ENCODE measurements around the gene SLK.

The SLK gene

GRCh38 chr10:104032144-104032775, 65.3 kb downstream of the SLK start:
- Histone ChIP-seq H3K9ac (ENCODE audit: low read length) (no peak overlapping the region), H3K4me2 (ENCODE audit: low read depth, low read length, poor library complexity, severe bottlenecking) (no peak overlapping the region), H3K4me3 (ENCODE audit: insufficient read depth, low read length, poor library complexity, severe bottlenecking) (no peak overlapping the region), H2AFZ (ENCODE audit: low read depth, low read length, severe bottlenecking) (no peak overlapping the region), H4K20me1 (ENCODE audit: low read depth, low read length) (no peaks in the 10 kb centered on the region), H3F3A (ENCODE audit: insufficient read depth) (no peaks in the 10 kb centered on the region), H3K9me2 (replicated peaks; ENCODE audit: insufficient read depth, low read length) (no peaks in the 10 kb centered on the region), H3K79me2 (ENCODE audit: insufficient read depth, low read length) (no peaks in the 10 kb centered on the region), H3K27me3 (ENCODE audit: low read length) (no peaks in the 10 kb centered on the region), H3K27ac (ENCODE audit: low read depth, low read length) (no peak overlapping the region), H3K9me3 (ENCODE audit: insufficient read depth, low read length) (no peaks in the 10 kb centered on the region), H3K36me3 (ENCODE audit: low read length) (no peaks in the 10 kb centered on the region)
- TF ChIP-seq EZH2phosphoT487 (conservative IDR thresholded peaks at IDR 0.05; ENCODE audit: low read length): no peak
- no peak for TF ChIP-seq CTCF (IDR thresholded peaks at IDR 0.05; ENCODE audit: insufficient read depth, low read length, poor library complexity, severe bottlenecking)

GRCh38 chr10:104033401-104033930, 66.5 kb downstream of the SLK start:
- no peak for TF ChIP-seq CTCF (IDR thresholded peaks at IDR 0.05; ENCODE audit: insufficient read depth, low read length, poor library complexity, severe bottlenecking)
- Histone ChIP-seq H3K27me3 (ENCODE audit: low read length) (no peaks in the 10 kb centered on the region), H2AFZ (ENCODE audit: low read depth, low read length, severe bottlenecking) (no peak overlapping the region), H3K9me3 (ENCODE audit: insufficient read depth, low read length) (no peaks in the 10 kb centered on the region), H3K9me2 (replicated peaks; ENCODE audit: insufficient read depth, low read length) (no peaks in the 10 kb centered on the region), H3K9ac (ENCODE audit: low read length) (no peak overlapping the region), H3K79me2 (ENCODE audit: insufficient read depth, low read length) (no peaks in the 10 kb centered on the region), H3K4me2 (ENCODE audit: low read depth, low read length, poor library complexity, severe bottlenecking) (no peak overlapping the region), H4K20me1 (ENCODE audit: low read depth, low read length) (no peaks in the 10 kb centered on the region), H3F3A (ENCODE audit: insufficient read depth) (no peaks in the 10 kb centered on the region), H3K27ac (ENCODE audit: low read depth, low read length) (no peak overlapping the region), H3K4me3 (ENCODE audit: insufficient read depth, low read length, poor library complexity, severe bottlenecking) (no peak overlapping the region), H3K36me3 (ENCODE audit: low read length) (no peaks in the 10 kb centered on the region)

- Histone ChIP-seq H3K27ac (ENCODE audit: low read depth, low read length) (no peak overlapping the region), H3K36me3 (ENCODE audit: low read length) (no peaks in the 10 kb centered on the region), H4K20me1 (ENCODE audit: low read depth, low read length) (no peaks in the 10 kb centered on the region), H3K4me2 (ENCODE audit: low read depth, low read length, poor library complexity, severe bottlenecking) (no peak overlapping the region), H2AFZ (ENCODE audit: low read depth, low read length, severe bottlenecking) (no peak overlapping the region), H3K79me2 (ENCODE audit: insufficient read depth, low read length) (no peaks in the 10 kb centered on the region), H3K9ac (ENCODE audit: low read length) (no peak overlapping the region), H3K9me2 (replicated peaks; ENCODE audit: insufficient read depth, low read length) (no peaks in the 10 kb centered on the region), H3F3A (ENCODE audit: insufficient read depth) (no peaks in the 10 kb centered on the region), H3K27me3 (ENCODE audit: low read length) (no peaks in the 10 kb centered on the region), H3K9me3 (ENCODE audit: insufficient read depth, low read length) (no peaks in the 10 kb centered on the region), H3K4me3 (ENCODE audit: insufficient read depth, low read length, poor library complexity, severe bottlenecking) (no peak overlapping the region)
- TF ChIP-seq EZH2phosphoT487 (conservative IDR thresholded peaks at IDR 0.05; ENCODE audit: low read length) (no peak), CTCF (IDR thresholded peaks at IDR 0.05; ENCODE audit: insufficient read depth, low read length, poor library complexity, severe bottlenecking) (no peak)
Observed at GRCh38 chr10:104033966-104034365, 67.0 kb downstream of the SLK start.
